Panc1 (cell line): ENCODE results near the gene SETDB2. TPM values are rescaled to one million over a fixed set of nuclear protein-coding genes. Genes with fewer than 3 reads are reported as not detected.

ENCODE experiments used
- ATAC-seq: fragments of 200-7000 bp; cut with Tn5 transposase; 2 replicates; pipeline ENCODE4 v1.9.1; 2020; ENCODE audit warnings: mild to moderate bottlenecking, moderate library complexity
- BruUV-seq: library from RNA; stranded (reverse); fragments of 400-500 nt; replicated peaks from 2 replicates; lab custom pipeline; 2021; lab: Mats Ljungman, UMichigan
- CTCF ChIA-PET: fragments of 300-600 bp; sonication (Branson Sonifier 250); formaldehyde crosslinking; loops from one replicate; lab custom pipeline; 2022; ENCODE audit warnings: antibody characterized with exemption; lab: Charles Lee
- POLR2A ChIA-PET: fragments of 300-600 bp; sonication (Branson Sonifier 250); formaldehyde crosslinking; loops from one replicate; lab custom pipeline; 2022; ENCODE audit warnings: antibody characterized with exemption; lab: Charles Lee
- DNase-seq: peaks from one replicate; pipeline ENCODE4 v3.0.0-alpha.2; 2010; ENCODE audit warnings: low read depth, low spot score
- H3K27ac ChIP-seq: 2 replicates; pipeline ENCODE4 v1.5.1; 2011; ENCODE audit warnings: mild to moderate bottlenecking, low read length, inconsistent platforms
- H3K27me3 ChIP-seq: fragments of 200-500 bp; sonication (Bioruptor generic); 2 replicates; pipeline ENCODE4 v1.6.0; 2014; ENCODE audit warnings: low read length, inconsistent platforms; ENCODE audit not compliant: control insufficient read depth, insufficient read depth
- H3K36me3 ChIP-seq: fragments of 200-500 bp; sonication (Bioruptor generic); 2 replicates; pipeline ENCODE4 v1.5.1; 2014; ENCODE audit warnings: inconsistent platforms, mild to moderate bottlenecking, low read length, moderate library complexity; ENCODE audit not compliant: control insufficient read depth, insufficient read depth
- H3K4me1 ChIP-seq: 2 replicates; pipeline ENCODE4 v1.5.1; 2011; ENCODE audit warnings: inconsistent platforms, mild to moderate bottlenecking, low read length, moderate library complexity; ENCODE audit not compliant: control insufficient read depth, insufficient read depth
- H3K4me3 ChIP-seq, 2 experiments: 2 replicates each; pipeline ENCODE4 v1.5.1; 2011 to 2012; ENCODE audit warnings: low read depth in 2 of 2, low read length in 2 of 2, mild to moderate bottlenecking in 2 of 2, inconsistent platforms in 1 of 2, moderate library complexity in 1 of 2
- H3K9me3 ChIP-seq: fragments of 200-500 bp; sonication (Bioruptor generic); 2 replicates; pipeline ENCODE4 v1.5.1; 2014; ENCODE audit warnings: low read depth, mild to moderate bottlenecking, inconsistent platforms, low read length, moderate library complexity; ENCODE audit not compliant: control insufficient read depth, insufficient read depth
- POLR2AphosphoS5 ChIP-seq: IDR thresholded peaks from 2 replicates; pipeline ENCODE4 v1.6.1; 2012; ENCODE audit warnings: mild to moderate bottlenecking, low read depth, low read length, moderate library complexity
- SIN3A ChIP-seq: IDR thresholded peaks from 2 replicates; pipeline ENCODE4 v1.6.1; 2012; ENCODE audit warnings: low read depth, mild to moderate bottlenecking, low read length, moderate library complexity, borderline replicate concordance; ENCODE audit not compliant: insufficient read depth
- TCF7L2 ChIP-seq: IDR thresholded peaks from 2 replicates; pipeline ENCODE4 v1.6.1; 2011; ENCODE audit warnings: mild to moderate bottlenecking, low read depth, low read length, inconsistent platforms
- in situ Hi-C: cut with HindIII; loops from 2 replicates; pipeline ENCODE4 v1.10.0; 2016; ENCODE audit warnings: low sequenced_read_pairs, low pct_unique_long_range_greater_than_20kb
- intact Hi-C: fragments of 100-400 bp; cut with micrococcal nuclease; formaldehyde crosslinking; loops from one replicate; pipeline ENCODE4 v1.10.0; 2022; ENCODE audit not compliant: unreplicated experiment
- total RNA-seq: library from RNA; stranded (reverse); gene quantifications from one replicate; pipeline ENCODE4 v1.2.1, GENCODE V29; 2021; ENCODE audit not compliant: unreplicated experiment
- TF ChIP-seq, protein P1 (sequence below): fragments of 450-650 bp; IDR thresholded peaks from 2 replicates; pipeline ENCODE4 v1.5.1; 2017; ENCODE audit warnings: mild to moderate bottlenecking
- TF ChIP-seq, protein P2 (sequence below), 2 experiments: IDR thresholded peaks; 2 replicates each; pipeline ENCODE4 v1.6.1; 2011 to 2012; ENCODE audit warnings: low read depth in 2 of 2, control low read depth in 1 of 2, low read length in 1 of 2, mild to moderate bottlenecking in 1 of 2, moderate library complexity in 1 of 2; ENCODE audit not compliant: insufficient read depth in 1 of 2

The SETDB2 gene
- total RNA-seq, 1 experiment from 2014 or later = 6.1 TPM

GRCh38 chr13:49517461-49517860 is 73.4 kb downstream of the SETDB2 start:
- DNase-seq = no peak
- Histone ChIP-seq H3K9me3 (no peaks in the 10 kb centered on the region), H3K36me3 (no peaks in the 10 kb centered on the region), H3K27ac (no peak overlapping the region), H3K4me3 (no peak overlapping the region), H3K27me3 (no peaks in the 10 kb centered on the region), H3K4me1 (no peaks in the 10 kb centered on the region)
- BruUV-seq = no TSS peak
- POLR2A ChIA-PET = no interaction called here
- CTCF ChIA-PET = no interaction called here
- intact Hi-C loops (no loop called here), in situ Hi-C loops (no loop called here)
- TF ChIP-seq, protein P1, sequence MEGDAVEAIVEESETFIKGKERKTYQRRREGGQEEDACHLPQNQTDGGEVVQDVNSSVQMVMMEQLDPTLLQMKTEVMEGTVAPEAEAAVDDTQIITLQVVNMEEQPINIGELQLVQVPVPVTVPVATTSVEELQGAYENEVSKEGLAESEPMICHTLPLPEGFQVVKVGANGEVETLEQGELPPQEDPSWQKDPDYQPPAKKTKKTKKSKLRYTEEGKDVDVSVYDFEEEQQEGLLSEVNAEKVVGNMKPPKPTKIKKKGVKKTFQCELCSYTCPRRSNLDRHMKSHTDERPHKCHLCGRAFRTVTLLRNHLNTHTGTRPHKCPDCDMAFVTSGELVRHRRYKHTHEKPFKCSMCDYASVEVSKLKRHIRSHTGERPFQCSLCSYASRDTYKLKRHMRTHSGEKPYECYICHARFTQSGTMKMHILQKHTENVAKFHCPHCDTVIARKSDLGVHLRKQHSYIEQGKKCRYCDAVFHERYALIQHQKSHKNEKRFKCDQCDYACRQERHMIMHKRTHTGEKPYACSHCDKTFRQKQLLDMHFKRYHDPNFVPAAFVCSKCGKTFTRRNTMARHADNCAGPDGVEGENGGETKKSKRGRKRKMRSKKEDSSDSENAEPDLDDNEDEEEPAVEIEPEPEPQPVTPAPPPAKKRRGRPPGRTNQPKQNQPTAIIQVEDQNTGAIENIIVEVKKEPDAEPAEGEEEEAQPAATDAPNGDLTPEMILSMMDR = peak; percentile 48
- TF ChIP-seq, protein P2, sequence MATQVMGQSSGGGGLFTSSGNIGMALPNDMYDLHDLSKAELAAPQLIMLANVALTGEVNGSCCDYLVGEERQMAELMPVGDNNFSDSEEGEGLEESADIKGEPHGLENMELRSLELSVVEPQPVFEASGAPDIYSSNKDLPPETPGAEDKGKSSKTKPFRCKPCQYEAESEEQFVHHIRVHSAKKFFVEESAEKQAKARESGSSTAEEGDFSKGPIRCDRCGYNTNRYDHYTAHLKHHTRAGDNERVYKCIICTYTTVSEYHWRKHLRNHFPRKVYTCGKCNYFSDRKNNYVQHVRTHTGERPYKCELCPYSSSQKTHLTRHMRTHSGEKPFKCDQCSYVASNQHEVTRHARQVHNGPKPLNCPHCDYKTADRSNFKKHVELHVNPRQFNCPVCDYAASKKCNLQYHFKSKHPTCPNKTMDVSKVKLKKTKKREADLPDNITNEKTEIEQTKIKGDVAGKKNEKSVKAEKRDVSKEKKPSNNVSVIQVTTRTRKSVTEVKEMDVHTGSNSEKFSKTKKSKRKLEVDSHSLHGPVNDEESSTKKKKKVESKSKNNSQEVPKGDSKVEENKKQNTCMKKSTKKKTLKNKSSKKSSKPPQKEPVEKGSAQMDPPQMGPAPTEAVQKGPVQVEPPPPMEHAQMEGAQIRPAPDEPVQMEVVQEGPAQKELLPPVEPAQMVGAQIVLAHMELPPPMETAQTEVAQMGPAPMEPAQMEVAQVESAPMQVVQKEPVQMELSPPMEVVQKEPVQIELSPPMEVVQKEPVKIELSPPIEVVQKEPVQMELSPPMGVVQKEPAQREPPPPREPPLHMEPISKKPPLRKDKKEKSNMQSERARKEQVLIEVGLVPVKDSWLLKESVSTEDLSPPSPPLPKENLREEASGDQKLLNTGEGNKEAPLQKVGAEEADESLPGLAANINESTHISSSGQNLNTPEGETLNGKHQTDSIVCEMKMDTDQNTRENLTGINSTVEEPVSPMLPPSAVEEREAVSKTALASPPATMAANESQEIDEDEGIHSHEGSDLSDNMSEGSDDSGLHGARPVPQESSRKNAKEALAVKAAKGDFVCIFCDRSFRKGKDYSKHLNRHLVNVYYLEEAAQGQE (IDR thresholded peaks at IDR 0.05; ENCODE audit: insufficient read depth in 1 of 2, low read depth in 2 of 2, low read length in 1 of 2) = no peak
- no peak for ATAC-seq

- Histone ChIP-seq H3K27ac (no peak overlapping the region), H3K9me3 (no peaks in the 10 kb centered on the region), H3K27me3 (no peaks in the 10 kb centered on the region), H3K36me3 (no peaks in the 10 kb centered on the region), H3K4me3 (no peak overlapping the region), H3K4me1 (no peaks in the 10 kb centered on the region)
- ChIA-PET CTCF (no interaction called here), POLR2A (no interaction called here)
- intact Hi-C loops (no loop called here), in situ Hi-C loops (no loop called here)
- TF ChIP-seq POLR2AphosphoS5 = no peak
- TF ChIP-seq, protein P1 = no peak
- TF ChIP-seq SIN3A = no peak
- TF ChIP-seq, protein P2 (IDR thresholded peaks at IDR 0.05; ENCODE audit: insufficient read depth in 1 of 2, low read depth in 2 of 2, low read length in 1 of 2) = no peak
- TF ChIP-seq TCF7L2 = no peak
- DNase-seq = no peak
- BruUV-seq = no TSS peak
- ATAC-seq = no peak
Observed at GRCh38 chr13:49521224-49521623, 77.2 kb downstream of the SETDB2 start.
